Measurements from ENCODE around the gene BMP15.

Gene BMP15

DNA sequence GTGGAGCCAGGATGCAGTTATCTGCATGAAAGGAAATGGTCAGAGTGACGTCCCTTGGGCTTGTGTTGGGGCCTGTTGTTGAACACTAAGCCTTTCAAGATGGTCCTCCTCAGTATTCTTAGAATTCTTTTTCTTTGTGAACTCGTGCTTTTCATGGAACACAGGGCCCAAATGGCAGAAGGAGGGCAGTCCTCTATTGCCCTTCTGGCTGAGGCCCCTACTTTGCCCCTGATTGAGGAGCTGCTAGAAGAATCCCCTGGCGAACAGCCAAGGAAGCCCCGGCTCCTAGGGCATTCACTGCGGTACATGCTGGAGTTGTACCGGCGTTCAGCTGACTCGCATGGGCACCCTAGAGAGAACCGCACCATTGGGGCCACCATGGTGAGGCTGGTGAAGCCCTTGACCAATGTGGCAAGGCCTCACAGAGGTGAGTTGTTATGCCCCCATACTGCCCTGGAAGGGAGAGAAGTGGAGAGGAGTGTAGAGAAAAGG, at the start of gene BMP15:
TSS of gene BMP15 (plus strand) at position 51 of the 492 bp plus-strand sequence. CDS start at position 100, 49 bp downstream.
- no peak for DNase-seq (ENCODE audit: low read depth)
- TF ChIP-seq, protein P1, sequence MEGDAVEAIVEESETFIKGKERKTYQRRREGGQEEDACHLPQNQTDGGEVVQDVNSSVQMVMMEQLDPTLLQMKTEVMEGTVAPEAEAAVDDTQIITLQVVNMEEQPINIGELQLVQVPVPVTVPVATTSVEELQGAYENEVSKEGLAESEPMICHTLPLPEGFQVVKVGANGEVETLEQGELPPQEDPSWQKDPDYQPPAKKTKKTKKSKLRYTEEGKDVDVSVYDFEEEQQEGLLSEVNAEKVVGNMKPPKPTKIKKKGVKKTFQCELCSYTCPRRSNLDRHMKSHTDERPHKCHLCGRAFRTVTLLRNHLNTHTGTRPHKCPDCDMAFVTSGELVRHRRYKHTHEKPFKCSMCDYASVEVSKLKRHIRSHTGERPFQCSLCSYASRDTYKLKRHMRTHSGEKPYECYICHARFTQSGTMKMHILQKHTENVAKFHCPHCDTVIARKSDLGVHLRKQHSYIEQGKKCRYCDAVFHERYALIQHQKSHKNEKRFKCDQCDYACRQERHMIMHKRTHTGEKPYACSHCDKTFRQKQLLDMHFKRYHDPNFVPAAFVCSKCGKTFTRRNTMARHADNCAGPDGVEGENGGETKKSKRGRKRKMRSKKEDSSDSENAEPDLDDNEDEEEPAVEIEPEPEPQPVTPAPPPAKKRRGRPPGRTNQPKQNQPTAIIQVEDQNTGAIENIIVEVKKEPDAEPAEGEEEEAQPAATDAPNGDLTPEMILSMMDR (IDR thresholded peaks at IDR 0.05; ENCODE audit: low read depth, low read length, missing control alignments) = no peak
- H3K4me3 ChIP-seq (ENCODE audit: low read depth, low read length) = no peak within 1 kb of the TSS

DNA sequence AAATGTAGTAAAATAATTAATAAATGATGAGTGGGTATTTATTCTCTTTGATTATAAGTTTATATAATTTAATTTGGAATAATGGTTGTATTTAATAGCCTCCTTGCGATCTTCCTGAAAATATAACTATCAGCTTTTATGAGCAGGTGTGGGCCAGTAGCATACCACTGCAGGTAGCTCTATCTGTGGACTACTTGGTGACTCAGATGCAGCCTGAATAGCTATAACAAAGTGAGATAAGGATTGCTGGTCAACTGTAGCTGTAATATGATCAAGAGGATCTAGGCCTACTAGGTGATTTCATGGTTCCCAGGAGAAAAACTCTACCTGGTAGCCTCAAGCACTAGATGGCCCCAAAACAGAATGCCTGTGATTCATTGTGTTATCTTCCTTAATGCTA, 47.1 kb upstream of the BMP15 start:
- no peak overlapping the region for H3K4me3 ChIP-seq (ENCODE audit: low read depth, low read length)
- DNase-seq (ENCODE audit: low read depth) = no peak
- TF ChIP-seq, protein P1 (IDR thresholded peaks at IDR 0.05; ENCODE audit: low read depth, low read length, missing control alignments) = no peak

DNA sequence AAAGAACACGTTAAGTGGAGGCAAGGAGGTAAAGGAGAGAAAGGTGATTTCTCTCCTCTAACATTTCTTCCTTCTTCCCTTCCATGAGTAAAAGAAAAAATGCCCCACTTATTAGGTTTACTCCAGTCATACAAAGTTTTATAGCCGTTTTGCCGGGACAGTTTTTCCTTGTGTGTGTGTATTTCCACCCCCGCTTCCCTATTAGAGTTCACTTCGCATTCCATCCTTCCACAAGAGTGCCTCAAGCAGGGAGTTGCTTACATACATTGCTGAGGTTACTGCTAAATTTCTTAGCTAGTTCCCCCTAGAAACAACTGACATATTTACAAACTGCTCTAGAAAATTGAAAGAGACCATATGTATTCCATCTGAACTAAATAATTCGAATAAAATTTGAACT, 45.2 kb upstream of the BMP15 start:
- TF ChIP-seq, protein P1 (IDR thresholded peaks at IDR 0.05; ENCODE audit: low read depth, low read length, missing control alignments) = no peak
- H3K4me3 ChIP-seq (ENCODE audit: low read depth, low read length) = no peak overlapping the region
- DNase-seq (ENCODE audit: low read depth) = no peak

DNA sequence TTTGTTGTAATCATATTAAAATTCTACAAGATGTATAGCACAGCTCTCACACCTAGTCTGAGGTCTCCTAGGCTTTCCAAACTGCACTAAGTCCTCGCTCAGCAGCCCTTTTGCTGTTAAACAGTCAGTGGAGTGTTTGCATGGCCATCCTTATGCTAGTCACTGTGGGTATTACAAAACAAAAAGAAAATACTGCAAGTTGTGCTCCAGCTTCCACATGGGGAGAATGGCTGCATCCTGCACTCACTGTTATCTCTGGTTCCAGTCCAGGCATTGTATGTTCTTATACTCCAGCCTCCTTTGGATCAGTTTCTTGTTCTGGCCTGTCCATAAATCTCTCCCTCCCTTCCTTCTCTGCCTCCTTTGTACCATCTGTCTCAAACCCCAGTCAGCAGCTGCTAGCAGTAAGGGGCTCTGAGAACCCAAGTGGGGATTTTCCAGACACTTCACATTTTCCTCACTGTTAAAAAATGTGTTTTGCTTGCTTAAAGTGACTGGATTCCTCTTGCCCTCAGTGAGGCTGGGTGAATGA, 38.5 kb upstream of the BMP15 start:
- no peak for DNase-seq (ENCODE audit: low read depth)
- H3K4me3 ChIP-seq (ENCODE audit: low read depth, low read length) = no peak overlapping the region
- TF ChIP-seq, protein P1 (IDR thresholded peaks at IDR 0.05; ENCODE audit: low read depth, low read length, missing control alignments) = no peak

DNA sequence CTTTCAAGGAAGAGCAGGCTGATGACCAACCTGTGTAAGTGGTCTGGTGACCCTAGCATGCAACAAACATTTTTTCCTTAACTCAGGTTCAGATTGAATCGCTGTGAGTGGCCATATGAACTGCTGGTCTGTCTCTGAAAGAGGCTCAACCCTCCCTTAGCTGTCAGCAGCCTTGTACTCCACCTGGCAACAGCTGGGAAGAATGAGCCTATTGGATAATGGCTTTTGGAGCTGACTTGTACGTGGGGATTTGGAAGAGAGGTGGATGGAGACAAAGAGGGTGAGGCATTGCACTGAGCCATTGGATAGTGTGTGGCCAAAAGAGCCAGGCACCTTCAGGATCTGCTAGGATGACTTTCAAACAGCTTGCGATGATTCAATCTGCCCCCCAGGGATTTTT, 35.7 kb upstream of the BMP15 start:
- TF ChIP-seq, protein P1 (IDR thresholded peaks at IDR 0.05; ENCODE audit: low read depth, low read length, missing control alignments) = no peak
- DNase-seq (ENCODE audit: low read depth) = no peak

DNA sequence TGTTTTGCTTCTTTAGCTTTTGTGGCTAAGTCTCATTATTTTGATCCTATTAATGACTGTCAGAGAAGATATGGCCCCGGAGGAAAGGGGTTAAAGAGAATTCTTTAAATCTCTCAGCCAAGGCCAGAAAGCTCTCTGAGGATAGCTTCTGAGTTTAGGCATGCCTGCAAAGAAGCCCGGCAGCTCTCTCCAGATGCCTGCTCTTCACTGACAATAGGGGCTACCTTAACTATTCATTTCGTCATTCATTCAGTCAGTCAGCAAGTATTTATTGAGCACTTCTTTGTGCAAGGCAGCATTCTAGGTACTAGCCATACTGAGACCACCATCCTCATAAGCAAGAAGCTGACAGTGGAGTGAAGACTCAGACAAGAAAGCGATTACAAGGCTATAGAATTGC, 34.0 kb upstream of the BMP15 start:
- TF ChIP-seq, protein P1 (IDR thresholded peaks at IDR 0.05; ENCODE audit: low read depth, low read length, missing control alignments) = no peak
- no peak overlapping the region for H3K4me3 ChIP-seq (ENCODE audit: low read depth, low read length)

More for the DNA sequence above, 35.7 kb upstream of the BMP15 start:
- no peak overlapping the region for H3K4me3 ChIP-seq (ENCODE audit: low read depth, low read length)

DNA sequence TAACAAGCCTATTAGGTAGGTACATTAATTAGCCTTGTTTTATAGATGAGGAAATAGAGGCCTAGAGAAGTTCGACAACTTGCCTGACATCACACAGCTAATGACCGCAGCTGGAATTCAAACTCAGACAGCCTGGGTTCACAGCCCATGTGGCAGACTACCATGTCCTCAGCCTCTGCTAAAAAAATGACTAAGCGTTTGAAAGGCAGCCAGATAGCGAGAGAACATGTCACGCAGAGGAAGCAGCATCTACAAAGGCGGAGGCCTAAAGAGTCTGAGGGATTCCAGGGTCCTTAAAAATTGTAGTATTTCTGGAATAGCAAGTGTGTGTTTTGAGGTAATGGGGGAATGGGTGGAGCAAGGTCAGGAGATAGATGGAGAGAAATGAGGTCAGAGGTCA, 33.2 kb upstream of the BMP15 start:
- TF ChIP-seq, protein P1 (IDR thresholded peaks at IDR 0.05; ENCODE audit: low read depth, low read length, missing control alignments) = no peak
- DNase-seq (ENCODE audit: low read depth) = no peak
- H3K4me3 ChIP-seq (ENCODE audit: low read depth, low read length) = no peak overlapping the region

More for the DNA sequence above, 34.0 kb upstream of the BMP15 start:
- no peak for DNase-seq (ENCODE audit: low read depth)
